Inflammatory macrophage treated with lipopolysaccharide for 4 hours (primary cell): ENCODE data around the gene TSPOAP1.

Experiments used
- DNase-seq: peaks from one replicate; pipeline ENCODE4 v3.0.0-alpha.2; 2020

Gene TSPOAP1, protein sequence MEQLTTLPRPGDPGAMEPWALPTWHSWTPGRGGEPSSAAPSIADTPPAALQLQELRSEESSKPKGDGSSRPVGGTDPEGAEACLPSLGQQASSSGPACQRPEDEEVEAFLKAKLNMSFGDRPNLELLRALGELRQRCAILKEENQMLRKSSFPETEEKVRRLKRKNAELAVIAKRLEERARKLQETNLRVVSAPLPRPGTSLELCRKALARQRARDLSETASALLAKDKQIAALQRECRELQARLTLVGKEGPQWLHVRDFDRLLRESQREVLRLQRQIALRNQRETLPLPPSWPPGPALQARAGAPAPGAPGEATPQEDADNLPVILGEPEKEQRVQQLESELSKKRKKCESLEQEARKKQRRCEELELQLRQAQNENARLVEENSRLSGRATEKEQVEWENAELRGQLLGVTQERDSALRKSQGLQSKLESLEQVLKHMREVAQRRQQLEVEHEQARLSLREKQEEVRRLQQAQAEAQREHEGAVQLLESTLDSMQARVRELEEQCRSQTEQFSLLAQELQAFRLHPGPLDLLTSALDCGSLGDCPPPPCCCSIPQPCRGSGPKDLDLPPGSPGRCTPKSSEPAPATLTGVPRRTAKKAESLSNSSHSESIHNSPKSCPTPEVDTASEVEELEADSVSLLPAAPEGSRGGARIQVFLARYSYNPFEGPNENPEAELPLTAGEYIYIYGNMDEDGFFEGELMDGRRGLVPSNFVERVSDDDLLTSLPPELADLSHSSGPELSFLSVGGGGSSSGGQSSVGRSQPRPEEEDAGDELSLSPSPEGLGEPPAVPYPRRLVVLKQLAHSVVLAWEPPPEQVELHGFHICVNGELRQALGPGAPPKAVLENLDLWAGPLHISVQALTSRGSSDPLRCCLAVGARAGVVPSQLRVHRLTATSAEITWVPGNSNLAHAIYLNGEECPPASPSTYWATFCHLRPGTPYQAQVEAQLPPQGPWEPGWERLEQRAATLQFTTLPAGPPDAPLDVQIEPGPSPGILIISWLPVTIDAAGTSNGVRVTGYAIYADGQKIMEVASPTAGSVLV (N-terminal part only)

DNA sequence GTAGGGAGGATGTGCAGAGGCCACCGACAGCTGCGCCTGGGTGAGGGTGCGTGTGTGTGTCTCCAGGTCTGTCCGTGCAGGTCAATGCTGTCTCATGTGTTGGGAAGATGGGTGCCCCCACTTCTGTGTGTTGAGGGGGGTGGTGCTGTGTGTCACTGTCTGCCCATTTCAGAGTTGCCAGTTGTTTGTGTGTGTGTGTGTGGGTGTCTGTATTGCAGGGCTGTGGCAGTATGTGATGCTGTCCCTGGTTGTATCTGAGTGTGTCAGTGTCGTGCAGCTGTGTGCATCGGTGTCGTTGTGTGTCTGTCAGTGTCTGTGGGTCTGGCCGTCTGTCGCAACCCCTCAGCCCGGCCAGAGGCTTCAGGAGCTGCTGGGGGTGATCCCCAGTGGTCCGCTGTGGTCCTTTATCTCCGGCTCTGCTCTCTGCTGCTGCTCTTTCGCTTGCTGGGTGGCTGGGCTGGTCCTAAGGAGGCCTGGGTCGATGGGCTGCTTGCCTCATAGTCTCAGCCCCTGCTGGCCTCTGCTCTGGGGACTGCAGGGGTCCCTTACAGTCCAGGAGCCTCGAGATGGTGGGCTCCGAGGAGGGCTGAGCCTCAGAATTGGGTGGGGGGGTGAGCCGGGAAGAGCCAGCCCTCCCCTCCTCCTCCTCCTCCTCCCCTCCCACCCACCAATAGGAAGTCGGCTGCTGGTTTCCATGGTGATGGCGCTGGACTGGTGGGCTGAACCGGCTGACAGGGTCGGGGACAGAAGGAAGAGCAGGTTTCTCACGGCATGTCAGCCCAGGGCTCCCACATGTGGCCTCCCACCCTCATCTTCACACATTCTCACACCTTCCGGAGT lies at the start of gene TSPOAP1:
Gene TSPOAP1 (minus strand): TSS at position 601 of the 840 bp plus-strand sequence. CDS start 875 bp downstream, outside the sequence.
- peak; percentile 66 for DNase-seq

DNA sequence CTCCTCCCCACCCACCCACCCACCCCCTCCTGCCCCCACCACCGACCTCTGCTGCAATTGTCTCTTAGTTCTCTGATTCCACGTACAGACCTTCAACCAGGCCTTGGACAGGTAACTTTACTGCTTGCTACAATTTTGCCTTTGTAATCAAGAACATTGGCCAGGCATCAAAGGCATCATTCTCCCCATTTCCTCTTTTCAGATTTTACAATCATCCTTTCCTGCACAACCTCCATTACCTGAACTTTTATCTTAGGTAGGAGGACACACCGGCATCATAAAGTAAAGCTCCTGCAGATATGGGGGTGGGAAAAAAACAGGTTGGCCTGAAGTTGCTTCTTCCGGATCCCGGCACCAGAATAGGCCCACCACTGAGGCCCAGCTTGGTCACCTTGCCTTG lies 49.1 kb upstream of the TSPOAP1 start:
- no peak for DNase-seq

DNA sequence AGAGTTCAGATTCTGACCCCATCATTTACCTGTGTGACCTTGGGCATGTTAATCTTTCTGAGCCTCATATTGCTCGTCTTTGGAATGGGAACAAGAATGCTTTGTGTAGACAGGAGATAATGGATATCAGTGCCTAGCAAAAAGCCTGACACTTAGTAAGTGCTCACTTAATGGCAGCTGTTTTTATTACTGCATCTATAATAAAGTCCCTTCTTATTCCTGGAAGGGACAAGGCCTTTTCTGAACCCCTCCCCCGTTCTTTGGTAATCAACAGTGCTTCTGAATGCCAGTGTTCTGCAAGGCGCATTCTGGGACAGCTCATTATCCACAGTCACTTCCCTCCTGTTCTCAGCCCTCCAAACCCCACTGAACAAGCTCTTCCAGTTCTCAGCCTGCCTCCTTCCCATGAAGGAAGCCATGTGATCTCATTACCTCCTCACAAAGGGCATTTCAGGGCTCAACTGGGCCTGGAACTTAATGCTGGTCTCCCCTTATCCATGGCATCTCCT lies 48.6 kb upstream of the TSPOAP1 start:
- peak; percentile 44 for DNase-seq

DNA sequence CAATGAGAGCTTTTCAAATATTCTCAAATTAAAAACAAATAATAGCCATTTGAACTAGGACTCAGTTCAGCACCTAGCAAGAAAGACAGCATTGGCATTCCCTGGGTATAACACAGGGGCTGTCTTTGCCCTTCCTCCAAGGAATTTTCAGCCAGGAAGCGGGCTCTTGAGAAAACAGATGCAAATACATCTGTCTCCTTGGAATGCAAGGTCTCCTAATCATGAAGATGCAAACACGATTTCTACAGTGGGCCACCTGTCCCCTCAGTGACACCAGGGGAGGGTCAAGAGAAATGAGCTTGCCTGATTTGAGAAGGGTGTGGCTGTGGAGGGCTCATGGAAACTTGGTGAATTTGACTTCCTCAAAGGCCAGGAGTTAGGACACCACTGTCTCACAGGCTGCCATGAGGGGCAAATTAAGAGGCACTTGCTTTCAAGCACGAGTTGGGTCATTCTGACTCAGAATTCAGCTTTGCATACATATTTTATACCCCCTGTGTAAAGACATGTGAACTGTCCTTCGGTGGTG lies 47.9 kb upstream of the TSPOAP1 start:
- DNase-seq, result peak; percentile 86

DNA sequence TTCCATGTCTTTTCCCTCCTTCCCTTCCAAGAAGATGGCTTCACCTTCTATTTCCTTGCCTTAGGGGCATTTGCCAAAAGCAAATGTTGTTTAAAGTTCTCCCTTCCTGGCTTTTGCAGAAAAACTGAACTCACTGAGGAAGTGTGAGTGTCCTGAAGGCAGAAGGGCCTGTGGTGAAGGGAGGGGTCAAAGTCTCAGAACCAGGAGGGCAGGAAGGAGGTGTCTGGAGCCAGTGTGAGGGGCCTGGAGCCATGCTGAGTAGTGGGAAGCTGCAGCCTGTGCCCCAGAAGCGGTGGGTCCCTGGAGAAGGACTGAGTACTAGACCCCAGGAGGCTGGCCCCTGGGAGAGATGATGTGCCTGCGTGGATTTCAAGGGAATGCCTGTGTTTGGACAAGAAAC lies 47.2 kb upstream of the TSPOAP1 start:
- DNase-seq, result peak; percentile 11

DNA sequence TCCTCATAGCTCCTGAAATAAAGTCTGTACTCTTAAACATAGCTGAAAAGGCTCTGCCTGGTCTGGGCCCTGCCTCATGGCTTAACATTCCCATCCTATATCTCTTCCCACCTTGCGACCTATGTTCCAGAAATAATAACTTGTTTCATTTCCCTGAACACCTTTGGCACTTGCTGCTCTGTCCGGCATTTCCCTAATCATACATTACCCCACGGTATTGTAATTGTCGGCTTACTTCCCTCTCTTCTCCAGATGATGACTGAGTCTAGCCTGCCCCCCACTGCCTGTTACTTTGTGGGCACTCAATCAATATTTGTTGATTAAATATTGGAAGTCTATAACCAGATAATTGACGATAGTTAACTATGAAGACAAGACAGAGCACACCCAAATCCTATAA lies 46.7 kb upstream of the TSPOAP1 start:
- DNase-seq, result peak; percentile 52

DNA sequence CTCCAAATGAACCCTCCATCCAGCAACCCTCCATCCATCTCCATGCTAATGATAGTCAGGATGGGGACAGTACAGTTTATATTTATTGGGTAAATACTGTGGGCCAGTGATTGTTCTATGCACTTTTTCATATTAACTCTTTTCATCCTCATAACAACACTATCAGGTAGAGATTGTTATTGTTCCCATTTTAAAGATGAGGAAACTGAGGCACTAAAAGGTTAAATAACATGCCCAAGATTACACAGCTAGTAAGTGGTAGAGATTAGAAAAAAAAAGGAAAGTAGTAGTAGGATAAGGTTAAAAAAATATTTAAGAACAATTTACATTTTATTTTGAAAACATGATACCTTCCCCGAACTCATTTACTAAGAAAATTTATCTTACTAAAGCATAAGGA lies 45.3 kb upstream of the TSPOAP1 start:
- DNase-seq, result no peak

DNA sequence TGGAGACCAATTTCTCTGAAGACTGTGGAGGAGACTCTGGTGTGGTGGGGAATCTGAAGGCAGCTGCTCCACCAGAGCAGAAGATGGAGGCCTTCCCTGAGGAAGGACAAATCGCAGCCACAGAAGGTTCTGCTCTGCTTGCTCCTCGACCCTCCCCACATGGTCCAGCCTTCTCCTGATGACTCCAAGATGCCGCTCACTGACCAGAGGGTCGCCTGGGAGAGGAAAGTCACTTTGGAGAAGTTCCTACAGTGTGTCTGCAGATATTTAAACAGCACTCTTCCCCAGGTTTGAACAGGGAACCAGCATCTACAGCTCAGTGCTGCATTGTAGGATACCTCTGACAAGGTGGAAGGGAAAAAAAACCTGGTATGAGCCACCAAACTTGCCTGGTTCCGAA lies 44.4 kb upstream of the TSPOAP1 start:
- no peak for DNase-seq

DNA sequence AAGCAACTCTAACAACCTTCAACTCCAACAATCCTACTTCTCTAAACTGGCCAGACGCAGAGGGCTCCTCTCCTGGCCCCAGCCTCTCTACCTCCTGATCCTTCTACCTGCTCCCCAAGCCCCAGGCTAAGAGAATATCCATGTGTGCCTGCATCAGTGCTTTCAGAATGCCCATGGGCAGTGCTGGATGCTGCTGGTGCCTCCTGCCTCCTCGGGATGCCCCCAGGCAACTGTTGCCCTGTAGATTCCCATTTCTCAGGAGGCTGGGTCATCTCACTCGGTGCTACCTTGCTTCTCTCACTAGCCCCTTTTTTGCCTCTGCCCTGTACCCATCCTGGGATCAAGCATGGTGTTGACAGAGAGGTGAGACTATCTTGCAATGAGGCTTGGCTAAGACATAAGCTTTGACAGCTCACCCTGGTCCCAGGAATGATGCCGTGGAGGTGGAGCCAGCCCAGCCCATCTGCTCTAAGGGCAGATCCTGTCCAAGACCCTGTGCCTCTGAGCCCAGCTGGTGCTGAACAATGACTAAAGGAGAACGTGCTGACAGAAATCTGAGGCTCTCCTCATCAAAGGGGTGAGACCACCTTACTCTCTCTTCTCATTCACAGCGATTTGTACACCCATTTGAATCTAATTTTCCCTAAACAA lies 42.8 kb upstream of the TSPOAP1 start:
- no peak for DNase-seq

DNA sequence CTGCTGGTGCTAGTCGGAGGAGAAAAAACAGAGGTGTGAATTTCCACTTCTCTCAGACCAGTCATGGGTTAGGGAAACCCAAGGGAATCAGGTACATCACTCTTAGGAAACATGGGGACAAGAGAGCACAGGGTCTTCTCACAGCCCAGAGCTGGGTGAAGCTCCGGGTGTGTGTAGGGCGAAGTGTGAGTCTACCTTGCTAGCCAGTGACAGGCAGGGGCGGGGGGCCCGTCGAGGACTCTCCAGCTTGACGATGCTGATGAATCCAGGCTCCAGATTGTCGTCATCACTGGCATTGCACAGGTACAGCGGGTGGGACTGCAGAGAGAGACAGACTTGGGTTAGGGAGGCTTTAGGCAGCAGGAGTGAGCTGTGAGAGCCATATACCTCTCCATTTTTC lies 42.1 kb upstream of the TSPOAP1 start:
- DNase-seq, result no peak

DNA sequence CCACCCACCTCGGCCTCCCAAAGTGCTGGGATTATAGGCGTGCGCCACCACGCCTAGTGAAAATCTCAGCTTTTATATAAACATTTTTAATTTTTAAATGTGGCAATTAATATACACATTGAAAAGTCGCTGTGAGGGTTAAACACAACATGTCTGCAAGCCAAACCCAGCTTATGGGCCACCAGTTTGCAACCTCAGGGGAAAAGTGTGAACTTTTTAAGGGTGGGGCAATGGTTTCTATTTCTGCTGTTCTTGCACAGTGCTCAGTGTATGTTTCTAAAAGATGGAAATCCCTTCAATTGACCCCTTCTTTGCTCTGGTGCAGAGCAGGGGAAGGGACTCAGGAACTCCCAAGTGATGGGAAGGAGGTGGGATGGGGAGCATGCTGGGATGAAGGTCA lies 41.7 kb upstream of the TSPOAP1 start:
- no peak for DNase-seq

DNA sequence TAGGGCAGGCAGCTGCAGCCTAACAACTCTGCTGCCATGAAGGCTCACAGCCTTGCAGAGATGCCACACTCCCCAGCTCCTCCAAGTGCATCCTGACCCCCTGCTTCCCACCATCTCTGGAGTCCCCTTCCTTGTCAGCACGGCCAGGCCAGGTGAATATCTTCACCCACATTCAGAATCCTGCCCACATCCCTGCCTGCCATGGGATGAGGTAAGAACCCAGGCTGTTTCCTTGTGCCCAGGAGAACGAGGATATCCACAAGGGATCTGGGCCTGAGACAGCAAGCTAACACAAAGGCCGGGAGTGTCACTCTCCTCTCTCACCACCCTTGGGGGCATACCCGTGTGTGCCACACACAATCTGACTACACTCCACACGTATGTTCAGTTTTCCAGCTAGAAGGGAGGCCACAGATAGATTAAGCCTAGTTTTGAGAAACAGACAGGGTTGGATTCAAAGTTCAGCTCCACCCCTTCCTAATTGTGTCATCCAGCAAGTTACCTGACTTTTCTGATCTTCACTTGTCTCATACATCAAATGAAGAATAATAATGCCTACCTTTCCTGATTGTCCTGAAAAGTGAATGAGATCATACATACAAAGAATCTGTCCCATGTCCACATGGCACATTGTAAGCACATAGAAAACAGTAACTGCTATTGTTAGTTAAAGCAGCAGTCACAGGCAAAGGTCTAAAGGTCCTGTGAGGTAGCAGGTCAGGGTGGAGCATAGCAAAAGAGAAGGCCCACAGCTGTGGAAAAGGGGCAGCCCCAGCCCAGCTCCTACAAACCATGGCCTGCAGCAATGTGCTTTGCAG lies 40.8 kb upstream of the TSPOAP1 start:
- no peak for DNase-seq

DNA sequence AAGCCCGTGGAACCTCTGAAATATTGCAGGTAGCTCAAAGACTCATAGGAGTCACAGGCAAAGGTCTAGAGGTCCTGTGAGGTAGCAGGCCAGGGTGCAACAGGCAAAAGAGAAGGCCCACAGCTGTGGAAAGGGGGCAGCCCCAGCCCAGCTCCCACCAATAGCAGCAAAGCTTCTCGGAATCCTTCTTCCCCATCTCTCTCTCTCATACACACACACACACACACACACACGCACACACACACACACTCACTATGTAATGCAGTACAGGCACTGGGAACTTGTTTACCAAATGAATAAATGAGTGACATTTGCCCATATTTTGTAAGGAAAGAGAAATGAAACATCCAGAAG lies 40.2 kb upstream of the TSPOAP1 start:
- peak; percentile 11 for DNase-seq

DNA sequence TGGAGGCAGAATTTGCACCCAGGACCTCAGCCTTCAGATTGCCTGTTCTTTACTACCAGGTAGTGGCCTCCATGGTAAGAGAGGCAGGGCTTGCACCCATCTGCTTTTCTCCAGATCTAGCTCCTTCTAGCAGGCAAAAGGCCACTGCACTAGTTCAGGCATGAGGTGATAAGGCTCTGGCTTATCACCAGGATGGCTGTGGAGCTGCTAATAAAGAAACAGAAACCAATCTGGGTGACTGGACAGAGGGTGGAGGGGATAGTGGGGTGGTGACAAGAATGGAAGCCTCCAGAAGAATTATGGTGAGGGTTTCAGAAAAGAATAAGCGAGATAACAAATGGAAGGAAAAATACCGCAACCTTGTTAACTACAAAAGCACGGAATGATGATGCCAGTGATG lies 38.9 kb upstream of the TSPOAP1 start:
- no peak for DNase-seq

DNA sequence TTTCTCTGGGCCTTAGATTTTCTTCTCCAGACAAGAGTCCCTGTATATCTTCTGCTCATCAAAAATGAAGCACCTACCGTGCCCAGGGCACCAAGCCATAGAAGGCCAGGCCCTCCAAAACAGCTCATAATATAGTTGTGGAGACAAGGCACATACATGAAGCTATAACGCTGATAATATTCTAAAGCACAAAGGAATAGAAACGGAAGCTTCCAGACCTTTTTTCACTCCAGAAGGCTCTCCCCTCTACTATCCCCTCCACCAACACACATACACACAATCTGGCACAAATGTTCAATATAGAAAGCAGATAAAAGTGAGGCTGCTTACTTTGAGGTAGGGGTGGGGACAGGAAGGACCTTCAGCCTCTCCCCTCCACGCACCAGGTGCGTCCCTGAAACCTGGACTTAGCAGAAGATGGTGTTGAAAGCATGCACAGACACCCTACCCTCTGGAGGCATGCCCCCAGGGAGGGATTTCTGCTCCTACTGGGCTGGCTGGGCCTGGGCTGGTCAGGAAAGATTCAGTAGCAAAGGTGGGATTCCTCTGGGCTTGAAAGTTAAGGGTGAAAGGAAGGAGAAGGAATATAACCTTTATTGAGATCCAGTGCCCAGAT lies 37.5 kb upstream of the TSPOAP1 start:
- DNase-seq, result no peak

DNA sequence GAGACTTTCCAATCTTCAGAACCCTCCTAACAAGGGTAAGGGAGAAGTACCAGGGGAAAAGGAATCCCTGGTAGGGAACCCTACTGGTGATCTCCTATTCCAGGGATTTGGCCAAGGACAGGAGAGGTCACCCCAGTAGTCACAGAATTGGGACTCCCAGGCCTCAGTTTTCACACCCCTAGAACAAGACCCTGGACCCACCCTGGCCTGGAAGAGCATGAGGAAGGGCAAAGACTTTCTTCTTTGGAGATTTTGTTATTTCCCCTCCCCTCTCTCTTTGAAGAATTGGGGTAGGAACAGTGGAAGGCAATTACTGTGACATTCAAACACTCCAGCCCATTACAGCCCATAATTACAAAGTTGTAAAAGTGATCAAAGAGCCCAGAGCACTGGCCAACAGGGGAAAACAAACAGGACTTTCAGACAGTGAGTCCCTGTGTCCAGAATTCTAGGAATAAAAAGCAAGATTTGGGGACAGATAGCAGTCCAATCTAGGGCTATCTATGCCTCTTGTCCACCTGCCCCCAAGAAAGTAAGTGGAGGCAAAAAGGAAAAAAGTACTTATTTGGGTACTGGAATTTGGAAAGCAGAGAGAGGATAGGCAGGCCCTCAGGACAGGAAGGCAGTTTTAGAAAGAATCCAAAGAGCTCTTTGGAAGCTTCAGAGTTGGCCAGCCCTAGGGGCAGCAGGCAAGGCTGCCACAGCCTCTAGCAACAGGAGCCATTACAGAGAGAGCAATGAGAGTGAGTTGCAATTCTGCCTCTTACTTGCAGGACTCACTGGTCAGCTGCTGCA lies 36.8 kb upstream of the TSPOAP1 start:
- DNase-seq, result no peak

DNA sequence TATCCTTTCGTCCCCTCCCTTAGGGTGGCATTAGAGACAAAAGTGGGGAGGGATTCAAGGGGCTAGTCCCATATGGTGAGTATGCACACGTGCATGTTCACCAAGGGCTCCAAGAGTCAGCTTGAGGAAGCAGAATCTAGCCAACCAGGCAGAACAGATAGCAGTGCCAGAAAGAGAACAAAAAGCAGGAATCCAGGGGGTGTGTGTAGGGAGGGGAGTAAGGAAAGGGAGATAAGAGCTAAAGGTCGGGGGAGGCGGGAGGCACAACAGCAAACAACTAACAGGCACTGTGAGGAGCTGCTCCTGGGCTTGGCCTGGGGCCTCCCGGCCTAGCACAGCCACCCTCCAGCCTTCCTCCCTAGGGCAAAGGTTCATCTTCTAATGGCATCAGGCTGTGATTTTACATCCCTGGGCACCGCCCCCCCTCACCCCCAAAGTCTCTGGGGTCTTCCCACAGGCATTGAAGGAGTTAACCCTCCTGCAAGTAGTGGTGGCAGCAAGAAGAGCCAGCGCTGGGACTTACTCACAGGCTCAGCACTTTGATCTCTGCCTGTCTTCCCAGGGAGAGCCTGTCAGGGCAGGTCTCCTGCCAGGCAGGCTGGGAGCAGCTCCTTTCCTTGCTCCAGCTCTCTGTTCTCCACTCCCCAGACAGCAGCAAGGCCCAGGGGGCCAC lies 35.8 kb upstream of the TSPOAP1 start:
- no peak for DNase-seq

DNA sequence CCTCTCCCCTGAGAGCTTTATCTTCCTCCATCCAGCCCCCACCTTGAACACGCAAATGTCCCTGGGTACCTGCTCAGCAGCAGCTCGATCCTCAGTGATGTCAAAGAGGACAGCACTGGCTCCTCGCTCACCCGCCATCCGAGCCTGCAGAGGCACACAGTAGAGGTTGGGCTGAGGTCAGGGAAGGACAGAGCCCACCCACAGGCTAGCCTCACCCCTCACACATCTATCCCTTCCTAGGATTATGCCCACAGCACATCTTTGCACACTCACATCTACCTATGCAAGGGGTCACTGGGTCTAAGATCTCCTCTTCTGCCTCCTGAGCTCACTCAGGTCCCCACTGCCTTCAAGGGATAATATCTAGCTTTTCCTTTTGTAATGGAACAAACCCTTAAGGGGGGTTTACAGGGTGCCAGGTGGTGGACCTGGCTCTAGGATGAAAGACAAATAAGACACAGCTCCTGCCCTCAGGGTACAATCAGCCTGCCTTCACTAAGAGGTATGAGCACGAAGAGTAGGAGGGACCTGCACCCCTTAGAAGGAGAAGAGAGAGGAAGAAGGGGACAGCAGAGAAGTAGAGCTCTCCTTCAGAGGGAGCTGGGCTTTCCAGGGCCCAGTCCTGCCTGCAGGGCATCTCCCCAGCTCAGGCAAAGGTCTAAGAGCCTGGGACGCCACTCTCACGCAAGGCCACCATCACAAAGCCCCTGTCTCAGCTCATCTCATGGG lies 35.0 kb upstream of the TSPOAP1 start:
- no peak for DNase-seq
